ENCODE measurements around the gene PDSS2. TPM values are rescaled to one million over a fixed set of nuclear protein-coding genes. Genes with fewer than 3 reads are reported as not detected.

Gene PDSS2
- total and polyA plus RNA-seq, 2 donors (not counting 1 experiment from before 2014, with no cell fraction given): 16.9 to 17.0 TPM

GRCh38 chr6:107488174-107488874, 29.0 kb upstream of the PDSS2 start:
- peaks cover 4 to 58% (median 46%) of the 10 kb centered on the region in 4 experiments for H3K27me3 ChIP-seq (replicated peaks in 1 of 4; ENCODE audit: control extremely low read depth in 1 of 4, control insufficient read depth in 3 of 4, insufficient read depth in 4 of 4, low read length in 3 of 4)
- Mint-ChIP-seq H3K27ac (peak overlapping the region; percentile 57), H3K9me3 (ENCODE audit: insufficient read depth) (no peaks in the 10 kb centered on the region), H3K4me3 (peak overlapping the region; percentile 93), H3K27me3 (peaks cover 39% of the 10 kb centered on the region), H3K4me1 (peaks cover 32% of the 10 kb centered on the region)
- H3K79me2 ChIP-seq (ENCODE audit: control insufficient read depth, insufficient read depth, low read length): no peaks in the 10 kb centered on the region
- H3K4me1 ChIP-seq (ENCODE audit: control insufficient read depth in 2 of 2, insufficient read depth in 2 of 2, low read length in 2 of 2): peaks cover 33 to 40% of the 10 kb centered on the region in 2 donors
- peak overlapping the region; percentile 80 for H2AFZ ChIP-seq (ENCODE audit: insufficient read depth, low read depth, low read length, poor library complexity, severe bottlenecking)
- peaks cover 0 to 9% (median 0%) of the 10 kb centered on the region in 3 donors for H3K9me3 ChIP-seq (ENCODE audit: control extremely low read depth in 1 of 3, control insufficient read depth in 2 of 3, insufficient read depth in 1 of 3, low read length in 2 of 3)
- intact Hi-C loops (cut with micrococcal nuclease): loop anchor here (5.0 kb wide), 2 partner anchors 169 to 371 kb away; partner anchors contain the start of gene BEND3
- WGBS (ENCODE audit: insufficient coverage): 11% methylated on average over 14 of the region's 27 CpGs
- DNase-seq: peak; percentile 44
- peak overlapping the region; percentile 71 for H3K9ac ChIP-seq (ENCODE audit: low read length)
- H4K20me1 ChIP-seq (ENCODE audit: control insufficient read depth, insufficient read depth, low read length, poor library complexity, severe bottlenecking): no peaks in the 10 kb centered on the region
- H3K27ac ChIP-seq (ENCODE audit: low read length in 2 of 2): no peak overlapping the region
- ChIA-PET POLR2A (interaction anchor here (0.6 to 2.2 kb wide), 3 partner anchors 29 to 455 kb away, joined by 3 to 12 read pairs (median 9); partner anchors contain the start of gene PDSS2), CTCF (interaction anchor here (0.8 to 2.8 kb wide), 9 partner anchors 13 to 186 kb away, joined by 3 to 10 read pairs (median 5); partner anchors contain the start of gene PDSS2)
- no peak for TF ChIP-seq EZH2 (IDR thresholded peaks at IDR 0.05; ENCODE audit: borderline replicate concordance, insufficient read depth, low read depth, low read length, poor library complexity, severe bottlenecking)
- no peaks in the 10 kb centered on the region for H3K36me3 ChIP-seq (replicated peaks in 1 of 2; ENCODE audit: control extremely low read depth in 1 of 2, control insufficient read depth in 1 of 2, extremely low read depth in 1 of 2, insufficient read depth in 2 of 2, low read length in 1 of 2)
- ATAC-seq (ENCODE audit: low read depth): no peak
- peak overlapping the region; percentile 92 for H3K4me2 ChIP-seq (replicated peaks; ENCODE audit: low read depth, low read length, poor library complexity, severe bottlenecking)
- H3K4me3 ChIP-seq (ENCODE audit: control extremely low read depth in 1 of 5, extremely low read depth in 1 of 5, insufficient read depth in 1 of 5, low read depth in 2 of 5, low read length in 4 of 5): peak overlapping the region; percentile 35 to 78 (median 75)

- no peak for ATAC-seq (ENCODE audit: low read depth)
- no peak overlapping the region for H3K27ac Mint-ChIP-seq
- H3K4me3 ChIP-seq (ENCODE audit: control extremely low read depth in 1 of 5, extremely low read depth in 1 of 5, insufficient read depth in 1 of 5, low read depth in 2 of 5, low read length in 4 of 5): no peak overlapping the region
- peaks cover 15% of the 10 kb centered on the region for H3K4me1 Mint-ChIP-seq
- no peak overlapping the region for H3K4me3 Mint-ChIP-seq
- H3K27me3 ChIP-seq (replicated peaks in 1 of 4; ENCODE audit: control extremely low read depth in 1 of 4, control insufficient read depth in 3 of 4, insufficient read depth in 4 of 4, low read length in 3 of 4): peaks cover 0 to 40% (median 31%) of the 10 kb centered on the region in 4 experiments
- H2AFZ ChIP-seq (ENCODE audit: insufficient read depth, low read depth, low read length, poor library complexity, severe bottlenecking): no peak overlapping the region
- POLR2A ChIA-PET: no interaction called here
- no peak overlapping the region for H3K9ac ChIP-seq (ENCODE audit: low read length)
- DNase-seq: no peak
- H4K20me1 ChIP-seq (ENCODE audit: control insufficient read depth, insufficient read depth, low read length, poor library complexity, severe bottlenecking): no peaks in the 10 kb centered on the region
- H3K9me3 Mint-ChIP-seq (ENCODE audit: insufficient read depth): no peaks in the 10 kb centered on the region
- H3K27me3 Mint-ChIP-seq: peaks cover 56% of the 10 kb centered on the region
- TF ChIP-seq EZH2 (IDR thresholded peaks at IDR 0.05; ENCODE audit: borderline replicate concordance, insufficient read depth, low read depth, low read length, poor library complexity, severe bottlenecking) (no peak), CTCF (IDR thresholded peaks at IDR 0.05) (no peak)
- peaks cover 17 to 18% of the 10 kb centered on the region in 2 donors for H3K4me1 ChIP-seq (ENCODE audit: control insufficient read depth in 2 of 2, insufficient read depth in 2 of 2, low read length in 2 of 2)
- H3K9me3 ChIP-seq (ENCODE audit: control extremely low read depth in 1 of 3, control insufficient read depth in 2 of 3, insufficient read depth in 1 of 3, low read length in 2 of 3): peaks cover 0 to 9% (median 0%) of the 10 kb centered on the region in 3 donors
- H3K4me2 ChIP-seq (replicated peaks; ENCODE audit: low read depth, low read length, poor library complexity, severe bottlenecking): no peak overlapping the region
- H3K79me2 ChIP-seq (ENCODE audit: control insufficient read depth, insufficient read depth, low read length): no peaks in the 10 kb centered on the region
- H3K36me3 ChIP-seq (replicated peaks in 1 of 2; ENCODE audit: control extremely low read depth in 1 of 2, control insufficient read depth in 1 of 2, extremely low read depth in 1 of 2, insufficient read depth in 2 of 2, low read length in 1 of 2): no peaks in the 10 kb centered on the region
- no peak overlapping the region for H3K27ac ChIP-seq (ENCODE audit: low read length in 2 of 2)
- WGBS (ENCODE audit: insufficient coverage): 92% methylated on average over 2 of the region's 4 CpGs
- CTCF ChIA-PET: interaction anchor here (1.4 kb wide), 1 partner anchor 26 kb away, joined by 3 read pairs; the partner anchor contains the start of gene PDSS2
- intact Hi-C loops (cut with micrococcal nuclease): loop anchor here (5.0 kb wide), 2 partner anchors 172 to 368 kb away; partner anchors contain the start of gene BEND3
Observed at GRCh38 chr6:107485157-107485556, 25.8 kb upstream of the PDSS2 start.

Data from B cell (primary cell).